Keratinocyte (primary cell): ENCODE measurements around the gene ACOT7.

Experiments used
- CTCF ChIP-seq, 3 experiments: IDR thresholded peaks in 1 of 3; conservative IDR thresholded peaks in 1 of 3; optimal IDR thresholded peaks in 1 of 3; 2 replicates in 2 of 3; 3 replicates in 1 of 3; pipeline versions ENCODE3 to v1.5.1; 2011; ENCODE audit warnings: low read length in 3 of 3, mild to moderate bottlenecking in 3 of 3, moderate library complexity in 2 of 3, control low read depth in 1 of 3, inconsistent platforms in 1 of 3; ENCODE audit not compliant: insufficient read depth in 2 of 3; ENCODE audit errors: extremely low read depth in 1 of 3
- EZH2 ChIP-seq: IDR thresholded peaks from one replicate; pipeline ENCODE4 v1.6.1; 2012; ENCODE audit warnings: inconsistent platforms, mild to moderate bottlenecking, low read length, moderate library complexity

GRCh38 chr1:6418668-6419396 is 25.3 kb upstream of the ACOT7 start:
- TF ChIP-seq EZH2 (no peak), CTCF (optimal IDR thresholded peaks at IDR 0.05 in 1 of 3, IDR thresholded peaks at IDR 0.05 in 1 of 3, conservative IDR thresholded peaks at IDR 0.05 in 1 of 3; ENCODE audit: extremely low read depth in 1 of 3, insufficient read depth in 2 of 3, low read length in 3 of 3) (no peak)
